Neural progenitor cell (in vitro differentiated cells): ENCODE measurements around the gene PTPRT. TPM values are rescaled to one million over a fixed set of nuclear protein-coding genes. Genes with fewer than 3 reads are reported as not detected.

Experiments
- DNase-seq: peaks from one replicate; pipeline ENCODE4 v3.0.0-alpha.2; 2016; ENCODE audit warnings: low spot score
- H2AFZ ChIP-seq: fragments of 200-600 bp; sonication (generic); replicated peaks from 2 replicates; pipeline ENCODE4 v1.6.1; 2016; ENCODE audit warnings: antibody characterized with exemption
- H3F3A ChIP-seq: fragments of 200-600 bp; sonication (generic); 2 replicates; pipeline ENCODE4 v1.6.1; 2016; ENCODE audit warnings: antibody characterized with exemption, low read depth
- H3K27ac ChIP-seq: fragments of 200-600 bp; sonication (generic); 2 replicates; pipeline ENCODE4 v1.5.1; 2016; ENCODE audit warnings: mild to moderate bottlenecking
- H3K27me3 ChIP-seq: fragments of 200-600 bp; sonication (generic); 2 replicates; pipeline ENCODE4 v1.6.1; 2016; ENCODE audit warnings: mild to moderate bottlenecking, moderate library complexity
- H3K36me3 ChIP-seq: fragments of 200-600 bp; sonication (generic); 2 replicates; pipeline ENCODE4 v1.5.1; 2016
- H3K4me1 ChIP-seq: fragments of 200-600 bp; sonication (generic); 2 replicates; pipeline ENCODE4 v1.6.1; 2016; ENCODE audit warnings: mixed run types
- H3K4me2 ChIP-seq: fragments of 200-600 bp; sonication (generic); 2 replicates; pipeline ENCODE4 v1.6.1; 2016
- H3K4me3 ChIP-seq: fragments of 200-600 bp; sonication (generic); 2 replicates; pipeline ENCODE4 v1.5.1; 2016
- H3K79me2 ChIP-seq: fragments of 200-600 bp; sonication (generic); 2 replicates; pipeline ENCODE4 v1.6.1; 2016; ENCODE audit warnings: low read depth
- H3K9ac ChIP-seq: fragments of 200-600 bp; sonication (generic); 2 replicates; pipeline ENCODE4 v1.6.1; 2016
- H3K9me3 ChIP-seq: fragments of 200-600 bp; sonication (generic); 2 replicates; pipeline ENCODE4 v1.5.1; 2016; ENCODE audit warnings: low read depth
- H4K20me1 ChIP-seq: fragments of 200-600 bp; sonication (generic); 2 replicates; pipeline ENCODE4 v1.6.1; 2016; ENCODE audit warnings: low read depth
- H3K27ac Mint-ChIP-seq: 3 replicates; pipeline ENCODE4 v1.8.0; 2021; ENCODE audit warnings: mixed read lengths
- H3K27me3 Mint-ChIP-seq: 2 replicates; pipeline ENCODE4 v1.8.0; 2022; ENCODE audit warnings: low read depth, mild to moderate bottlenecking, inconsistent platforms, moderate library complexity, mixed read lengths; ENCODE audit not compliant: insufficient read depth
- H3K36me3 Mint-ChIP-seq: 3 replicates; pipeline ENCODE4 v1.8.0; 2021; ENCODE audit warnings: mixed read lengths
- H3K4me1 Mint-ChIP-seq: 3 replicates; pipeline ENCODE4 v1.8.0; 2021; ENCODE audit warnings: mixed read lengths
- H3K4me3 Mint-ChIP-seq: 3 replicates; pipeline ENCODE4 v1.8.0; 2021; ENCODE audit warnings: mild to moderate bottlenecking, moderate library complexity, mixed read lengths
- H3K9me3 Mint-ChIP-seq: 3 replicates; pipeline ENCODE4 v1.8.0; 2020; ENCODE audit warnings: mixed read lengths
- CTCF ChIP-seq: fragments of 200-600 bp; sonication (generic); IDR thresholded peaks from 2 replicates; pipeline ENCODE4 v1.5.1; 2017; ENCODE audit warnings: antibody characterized with exemption, mild to moderate bottlenecking
- EZH2 ChIP-seq: fragments of 200-600 bp; sonication (generic); IDR thresholded peaks from 2 replicates; pipeline ENCODE4 v1.6.1; 2017; ENCODE audit warnings: antibody characterized with exemption, mild to moderate bottlenecking, moderate library complexity
- EZH2phosphoT487 ChIP-seq: fragments of 200-600 bp; sonication (generic); IDR thresholded peaks from 2 replicates; pipeline ENCODE4 v1.6.1; 2017; ENCODE audit warnings: antibody characterized with exemption
- total RNA-seq: library from RNA; depleted of rRNA; stranded (reverse); fragments of >200 nt; gene quantifications from 2 replicates; pipeline ENCODE4 v1.2.3, GENCODE V29; 2015; ENCODE audit warnings: low replicate concordance

The PTPRT gene
- total RNA-seq, 1 donor from 2014 or later: 1.1 TPM

GRCh38 chr20:42155586-42155985 is 1034.1 kb downstream of the PTPRT start:
- Histone ChIP-seq H3K4me2 (no peak overlapping the region), H2AFZ (no peak overlapping the region), H3K9ac (no peak overlapping the region), H3K79me2 (no peaks in the 10 kb centered on the region), H3K36me3 (no peaks in the 10 kb centered on the region), H3F3A (no peaks in the 10 kb centered on the region), H3K27ac (no peak overlapping the region), H3K9me3 (no peaks in the 10 kb centered on the region), H3K4me3 (no peak overlapping the region), H4K20me1 (no peaks in the 10 kb centered on the region), H3K27me3 (no peaks in the 10 kb centered on the region), H3K4me1 (peaks cover 12% of the 10 kb centered on the region)
- Mint-ChIP-seq H3K36me3 (no peaks in the 10 kb centered on the region), H3K27ac (no peak overlapping the region), H3K4me1 (peaks cover 7% of the 10 kb centered on the region), H3K27me3 (no peaks in the 10 kb centered on the region), H3K4me3 (no peak overlapping the region), H3K9me3 (no peaks in the 10 kb centered on the region)
- TF ChIP-seq CTCF: no peak
- TF ChIP-seq EZH2phosphoT487: no peak
- TF ChIP-seq EZH2: no peak
- no peak for DNase-seq

- Histone ChIP-seq H4K20me1 (no peaks in the 10 kb centered on the region), H3K27me3 (no peaks in the 10 kb centered on the region), H3K27ac (no peak overlapping the region), H3F3A (no peaks in the 10 kb centered on the region), H3K36me3 (no peaks in the 10 kb centered on the region), H3K4me3 (no peak overlapping the region), H3K4me1 (no peaks in the 10 kb centered on the region), H3K79me2 (no peaks in the 10 kb centered on the region), H3K9ac (no peak overlapping the region), H3K4me2 (no peak overlapping the region), H2AFZ (no peak overlapping the region), H3K9me3 (no peaks in the 10 kb centered on the region)
- Mint-ChIP-seq H3K27me3 (no peaks in the 10 kb centered on the region), H3K4me1 (no peaks in the 10 kb centered on the region), H3K9me3 (no peaks in the 10 kb centered on the region), H3K4me3 (no peak overlapping the region), H3K36me3 (no peaks in the 10 kb centered on the region), H3K27ac (no peak overlapping the region)
- DNase-seq: no peak
- TF ChIP-seq EZH2phosphoT487 (no peak), EZH2 (no peak), CTCF (no peak)
These were observed 1037.1 kb downstream of the PTPRT start for GRCh38 chr20:42152575-42152974.

- Histone ChIP-seq H2AFZ (no peak overlapping the region), H3K9me3 (no peaks in the 10 kb centered on the region), H3F3A (no peaks in the 10 kb centered on the region), H3K4me3 (no peak overlapping the region), H3K27me3 (no peaks in the 10 kb centered on the region), H3K27ac (no peak overlapping the region), H3K9ac (no peak overlapping the region), H3K79me2 (no peaks in the 10 kb centered on the region), H4K20me1 (no peaks in the 10 kb centered on the region), H3K4me1 (no peaks in the 10 kb centered on the region), H3K4me2 (no peak overlapping the region), H3K36me3 (no peaks in the 10 kb centered on the region)
- TF ChIP-seq EZH2phosphoT487 (no peak), CTCF (no peak)
- no peak overlapping the region for H3K27ac Mint-ChIP-seq
- no peaks in the 10 kb centered on the region for H3K36me3 Mint-ChIP-seq
- no peaks in the 10 kb centered on the region for H3K4me1 Mint-ChIP-seq
- H3K9me3 Mint-ChIP-seq: no peaks in the 10 kb centered on the region
- DNase-seq: no peak
- no peak overlapping the region for H3K4me3 Mint-ChIP-seq
- no peaks in the 10 kb centered on the region for H3K27me3 Mint-ChIP-seq
These were observed 1039.5 kb downstream of the PTPRT start for GRCh38 chr20:42150230-42150629.
